Left colon (tissue), 2 donors: ENCODE results near the gene NRG2. TPM values are rescaled to one million over a fixed set of nuclear protein-coding genes. Genes with fewer than 3 reads are reported as not detected.

Experiments used
- ATAC-seq: fragments of 200-7000 bp; cut with Tn5 transposase; one replicate; pipeline ENCODE4 v1.9.1; 2020; ENCODE audit warnings: mild to moderate bottlenecking, moderate library complexity
- DNase-seq, 2 donors: peaks; one replicate each; pipeline ENCODE4 v3.0.0-alpha.2; 2020
- intact Hi-C, 2 donors: fragments of 100-400 bp; cut with DNase I in 1 of 2; cut with micrococcal nuclease in 1 of 2; formaldehyde crosslinking; loops; one replicate each; pipeline versions ENCODE4 v1.11.2 to v1.14.0; 2022; cut with DNase I, micrococcal nuclease
- total RNA-seq, 2 donors: library from RNA; stranded (reverse); fragmentation: NEBNext Ultra II Directional; extraction: Animal tissue kit (Norgen Biotek cat#: 25700); gene quantifications; one replicate each; pipeline ENCODE4 v1.2.1, GENCODE V29; 2021
- donor health status: DM: no; HTN: no; CAD: no.
- donor health status: DM: yes; HTN: yes; CAD: no.

NRG2 gene
- total RNA-seq, 2 donors from 2014 or later, result 0.06 to 1.1 TPM

DNA sequence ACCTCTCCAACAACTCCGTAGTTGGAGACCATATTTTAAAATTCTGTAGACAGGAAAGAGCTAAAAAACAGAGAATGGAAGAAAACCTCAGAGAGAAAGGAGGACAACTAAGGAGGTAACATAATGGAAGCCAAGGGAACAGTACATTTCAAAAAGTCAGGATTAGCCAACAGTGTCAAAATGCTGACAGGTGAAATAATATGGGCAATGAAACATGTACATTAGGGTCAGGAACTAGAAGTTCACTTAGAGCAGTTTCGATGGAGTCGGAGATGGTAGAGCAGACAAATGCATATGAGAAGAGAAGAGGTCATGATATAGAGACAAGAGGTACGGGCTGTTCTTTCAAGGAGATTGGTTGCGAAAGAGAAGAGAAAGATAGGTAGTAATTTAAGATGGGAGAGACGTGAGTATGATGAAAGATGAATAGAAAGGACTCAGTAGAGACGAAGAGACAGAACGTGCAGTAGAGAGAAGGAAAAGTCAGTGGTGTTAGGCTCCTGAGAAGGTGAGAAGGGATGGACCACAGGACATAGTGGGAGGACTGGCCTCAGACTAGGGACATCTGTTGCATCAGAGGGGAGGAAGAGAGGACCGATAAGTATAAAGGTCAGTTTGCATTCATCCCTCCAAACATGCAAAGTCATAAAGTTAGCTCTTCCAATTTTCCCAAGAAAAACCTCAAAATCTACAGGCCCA, 25.6 kb downstream of the NRG2 start:
- ATAC-seq (no peak), DNase-seq (no peak)
- intact Hi-C loops, result no loop called here

GRCh38 chr5:140015706-140016105, 27.4 kb downstream of the NRG2 start:
- intact Hi-C loops, result no loop called here
- DNase-seq (no peak), ATAC-seq (no peak)

GRCh38 chr5:140014751-140015150, 28.3 kb downstream of the NRG2 start:
- intact Hi-C loops, result no loop called here
- no peak for ATAC-seq

GRCh38 chr5:140013536-140013935, 29.6 kb downstream of the NRG2 start:
- intact Hi-C loops, result no loop called here
- ATAC-seq, result no peak

More at GRCh38 chr5:140014751-140015150, 28.3 kb downstream of the NRG2 start:
- no peak for DNase-seq

DNA sequence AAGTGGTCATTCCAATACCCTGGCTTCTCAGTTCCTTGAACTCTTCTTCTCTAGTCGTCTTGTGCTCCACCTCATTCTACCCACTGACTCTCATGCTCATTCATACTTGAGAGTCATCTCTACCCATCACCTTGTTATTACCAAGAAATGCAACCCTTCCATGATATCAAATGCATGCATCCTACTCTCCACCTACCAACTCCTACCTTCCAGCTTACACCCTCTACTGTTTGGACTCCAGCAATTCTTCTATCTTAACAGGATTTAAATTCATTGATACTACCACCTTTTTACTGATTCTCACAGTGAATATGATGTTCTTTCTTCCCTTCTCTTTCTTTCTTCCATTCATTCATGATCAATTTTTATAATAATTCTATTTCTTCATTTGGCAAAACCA, 30.7 kb downstream of the NRG2 start:
- intact Hi-C loops, result no loop called here
- ATAC-seq, result no peak
- no peak for DNase-seq

More at GRCh38 chr5:140013536-140013935, 29.6 kb downstream of the NRG2 start:
- no peak for DNase-seq

GRCh38 chr5:140011297-140011802, 31.7 kb downstream of the NRG2 start:
- ATAC-seq (no peak), DNase-seq (no peak)
- intact Hi-C loops, result no loop called here

DNA sequence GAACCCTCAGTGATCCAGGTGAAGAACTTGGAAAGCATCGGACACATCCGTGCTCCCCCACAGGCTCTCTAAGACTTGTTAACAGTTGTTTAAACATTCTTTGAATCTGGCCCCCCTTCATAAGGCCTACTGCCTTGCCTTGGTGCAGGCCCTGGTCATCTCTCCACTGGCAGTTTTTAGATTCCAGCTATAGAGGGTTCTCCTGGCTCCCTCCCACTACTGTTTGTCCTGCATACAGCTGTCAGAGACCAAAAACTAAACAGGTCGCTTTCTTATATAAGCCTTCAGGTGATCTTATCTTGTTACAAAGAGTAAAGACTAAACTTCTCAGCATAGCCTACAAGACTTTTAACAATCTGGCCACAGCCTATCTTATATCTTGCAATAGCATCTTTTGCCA, 32.3 kb downstream of the NRG2 start:
- ATAC-seq (no peak), DNase-seq (no peak)
- intact Hi-C loops, result no loop called here

DNA sequence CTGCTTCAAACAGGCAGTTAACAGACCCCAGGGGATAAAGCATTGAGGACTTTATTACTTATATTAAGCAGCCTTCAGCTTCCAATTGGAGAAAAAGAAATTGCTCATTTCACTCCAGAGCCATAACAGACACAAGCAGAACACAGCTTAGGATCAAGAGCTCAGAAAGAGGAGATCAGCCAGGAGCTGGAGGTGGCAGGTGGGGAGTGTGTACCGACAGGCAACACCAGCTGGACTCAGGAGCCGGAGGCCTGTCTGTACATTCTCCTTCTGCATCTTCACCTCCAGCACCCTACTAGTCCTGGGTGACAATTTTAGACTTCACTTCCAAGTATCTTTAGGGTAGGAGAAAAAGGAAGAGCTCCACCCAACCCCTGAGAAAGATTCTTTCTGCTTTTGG, 35.8 kb downstream of the NRG2 start:
- DNase-seq, result no peak
- intact Hi-C loops, result no loop called here
- ATAC-seq, result no peak

- DNase-seq, result no peak
- no peak for ATAC-seq
- intact Hi-C loops, result no loop called here
These were observed 37.9 kb downstream of the NRG2 start for GRCh38 chr5:140005145-140005591.

GRCh38 chr5:140004174-140004573, 38.9 kb downstream of the NRG2 start:
- no peak for DNase-seq
- intact Hi-C loops, result no loop called here
- ATAC-seq, result no peak

GRCh38 chr5:140003519-140003918, 39.6 kb downstream of the NRG2 start:
- ATAC-seq (no peak), DNase-seq (no peak)
- intact Hi-C loops, result no loop called here

DNA sequence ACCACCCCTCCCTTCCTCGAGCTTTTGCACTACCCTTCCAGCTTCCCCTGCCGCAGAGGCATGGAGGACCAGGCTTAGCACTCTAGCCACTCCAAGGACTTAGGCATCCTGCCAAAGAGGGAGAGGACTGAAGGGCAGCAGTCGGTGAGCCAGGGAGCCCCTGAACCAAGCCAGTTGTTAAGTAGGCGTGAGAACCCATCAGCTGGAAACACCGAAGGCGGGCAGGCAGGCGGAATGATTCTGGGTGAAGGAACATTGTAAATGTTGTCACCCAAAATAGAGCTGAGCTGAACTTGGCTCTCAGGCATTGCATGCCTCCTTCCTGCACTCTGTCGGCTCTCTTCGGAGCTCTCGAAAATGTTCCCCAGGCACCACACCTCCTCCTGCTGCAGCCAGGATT, 42.8 kb downstream of the NRG2 start:
- no peak for ATAC-seq
- no peak for DNase-seq
- intact Hi-C loops, result no loop called here

DNA sequence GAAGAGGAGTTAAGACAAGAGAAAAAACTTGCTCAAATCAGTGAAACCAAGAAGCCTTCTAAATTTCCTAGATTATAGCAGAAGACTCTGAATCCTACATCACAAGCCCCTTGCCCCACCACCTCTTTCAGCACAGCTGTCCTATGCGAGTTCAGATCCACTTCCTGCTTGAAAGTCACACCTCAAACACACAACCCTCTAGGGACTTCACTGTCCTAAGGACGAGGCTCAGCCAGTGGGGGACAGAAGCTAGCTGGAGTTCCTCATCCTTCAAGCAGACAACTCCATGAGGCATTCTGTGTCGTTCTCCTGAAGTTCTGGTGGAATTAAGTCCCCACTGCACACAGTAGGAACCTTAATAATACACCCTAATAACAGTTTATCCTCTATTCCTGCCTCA, 44.3 kb downstream of the NRG2 start:
- intact Hi-C loops, result no loop called here
- no peak for ATAC-seq
- DNase-seq, result no peak

GRCh38 chr5:139997276-139997675, 45.8 kb downstream of the NRG2 start:
- ATAC-seq, result no peak
- intact Hi-C loops, result no loop called here
- DNase-seq, result no peak

DNA sequence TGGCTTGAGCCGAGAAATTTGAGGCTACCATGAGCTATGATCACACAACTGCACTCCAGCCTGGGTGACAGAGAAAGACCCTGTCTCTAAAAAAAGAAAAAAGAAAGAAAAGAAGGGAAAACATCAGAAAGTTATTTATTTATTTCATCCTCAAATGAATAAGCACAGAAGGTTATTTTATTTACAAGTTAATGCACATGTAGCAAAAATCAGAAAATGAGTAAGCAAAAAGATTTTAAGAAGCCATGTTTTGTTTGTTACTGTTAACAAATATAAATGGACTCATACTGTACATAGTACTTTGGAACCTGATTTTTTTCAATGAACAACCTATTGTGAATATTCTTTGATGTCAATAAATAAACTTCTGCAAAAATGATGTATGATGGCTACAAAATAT, 47.2 kb downstream of the NRG2 start:
- DNase-seq (no peak), ATAC-seq (no peak)
- intact Hi-C loops, result no loop called here

GRCh38 chr5:139994234-139994633, 48.9 kb downstream of the NRG2 start:
- ATAC-seq (no peak), DNase-seq (no peak)
- intact Hi-C loops, result no loop called here

GRCh38 chr5:139985733-139986132, 57.4 kb downstream of the NRG2 start:
- ATAC-seq (no peak), DNase-seq (no peak)
- intact Hi-C loops, result no loop called here

- intact Hi-C loops, result no loop called here
- ATAC-seq, result no peak
- no peak for DNase-seq
These were observed 57.8 kb downstream of the NRG2 start for GRCh38 chr5:139985290-139985689.

DNA sequence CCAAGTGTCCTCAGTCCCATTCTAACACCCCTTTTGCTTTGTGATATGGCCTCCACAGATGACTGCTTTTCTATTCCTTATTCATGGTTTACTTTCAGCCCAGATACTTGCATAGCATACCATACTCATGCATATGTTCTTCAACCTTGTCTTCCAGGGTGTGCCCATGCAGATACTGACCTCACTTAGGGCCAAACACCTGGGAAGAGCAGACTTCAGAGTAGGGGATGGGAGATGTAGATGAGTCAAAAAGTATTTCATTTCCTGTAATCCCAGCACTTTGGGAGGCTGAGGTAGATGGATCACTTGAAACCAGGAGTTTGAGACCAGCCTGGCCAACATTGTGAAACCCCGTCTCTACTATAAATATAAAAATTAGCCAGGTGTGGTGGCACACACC, 58.3 kb downstream of the NRG2 start:
- ATAC-seq, result no peak
- no peak for DNase-seq
- intact Hi-C loops, result no loop called here

DNA sequence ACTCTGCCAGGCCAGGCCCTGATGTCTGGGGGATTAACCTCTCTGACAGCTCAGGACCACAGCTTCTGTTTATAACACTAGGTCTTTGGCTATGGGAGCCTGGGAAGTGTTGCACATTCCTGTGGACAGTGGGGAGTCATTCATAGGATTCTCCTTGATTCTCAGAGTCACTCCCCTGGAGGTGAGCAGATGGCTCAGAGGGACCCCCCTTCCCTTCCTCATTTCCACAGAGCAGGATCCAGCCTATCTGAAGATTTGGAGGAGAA, 60.2 kb downstream of the NRG2 start:
- DNase-seq, result no peak
- no peak for ATAC-seq
- intact Hi-C loops, result no loop called here
